SK-N-SH (cell line): ENCODE results near the gene HEG1.

ENCODE experiments used
- CHD2 ChIP-seq: fragments of 150-350 bp; IDR thresholded peaks from 2 replicates; pipeline ENCODE4 v1.6.1; 2018; ENCODE audit warnings: low read length; ENCODE audit not compliant: partially characterized antibody
- CTCF ChIP-seq: fragments of 200-600 bp; sonication (generic); IDR thresholded peaks from 2 replicates; pipeline ENCODE4 v1.6.1; 2017; ENCODE audit warnings: antibody characterized with exemption, mild to moderate bottlenecking, moderate library complexity
- EP300 ChIP-seq, 2 experiments: IDR thresholded peaks; 2 replicates each; pipeline versions ENCODE4 v1.4.0 to v1.6.1; 2012; ENCODE audit warnings: borderline replicate concordance in 1 of 2, low read depth in 1 of 2, low read length in 1 of 2
- FOSL2 ChIP-seq: IDR thresholded peaks from 2 replicates; pipeline ENCODE4 v1.4.0; 2012; ENCODE audit warnings: low read depth, mild to moderate bottlenecking, moderate library complexity, borderline replicate concordance
- GABPA ChIP-seq: IDR thresholded peaks from 2 replicates; pipeline ENCODE4 v1.4.0; 2012; ENCODE audit warnings: low read depth, mild to moderate bottlenecking
- MEF2A ChIP-seq: IDR thresholded peaks from 2 replicates; pipeline ENCODE4 v1.4.0; 2012; ENCODE audit warnings: low read depth, borderline replicate concordance
- PBX3 ChIP-seq: IDR thresholded peaks from 2 replicates; pipeline ENCODE4; 2012
- POLR2AphosphoS5 ChIP-seq: IDR thresholded peaks from 2 replicates; pipeline ENCODE4 v1.6.1; 2012; ENCODE audit warnings: low read depth, low read length
- RAD21 ChIP-seq: IDR thresholded peaks from 2 replicates; pipeline ENCODE4 v1.6.1; 2012; ENCODE audit warnings: mild to moderate bottlenecking, low read length
- REST ChIP-seq: IDR thresholded peaks from 2 replicates; pipeline ENCODE4 v1.6.1; 2012; ENCODE audit warnings: mild to moderate bottlenecking, low read depth, low read length, moderate library complexity
- RXRA ChIP-seq: IDR thresholded peaks from 2 replicates; pipeline ENCODE4 v1.4.0; 2012; ENCODE audit warnings: low read depth, mild to moderate bottlenecking, borderline replicate concordance
- TCF12 ChIP-seq: IDR thresholded peaks from 2 replicates; pipeline ENCODE4 v1.4.0; 2012
- YY1 ChIP-seq: IDR thresholded peaks from 2 replicates; pipeline ENCODE4 v1.4.0; 2012; ENCODE audit warnings: low read depth, mild to moderate bottlenecking

GRCh38 chr3:124937049-124937448 lies 118.7 kb downstream of the HEG1 start:
- TF ChIP-seq GABPA (no peak), TCF12 (no peak), POLR2AphosphoS5 (no peak), RXRA (no peak), CHD2 (no peak), REST (no peak), CTCF (no peak), YY1 (no peak), EP300 (IDR thresholded peaks at IDR 0.05; ENCODE audit: borderline replicate concordance in 1 of 2, low read depth in 1 of 2, low read length in 1 of 2) (no peak), RAD21 (no peak), FOSL2 (no peak), PBX3 (no peak), MEF2A (no peak)
